DOHH2 (cell line): ENCODE data around the gene CLEC1A.

ENCODE experiments used
- H3F3A ChIP-seq: fragments of 200-600 bp; sonication (generic), shearing (Covaris generic); 2 replicates; pipeline ENCODE4 v1.6.0; 2016; ENCODE audit warnings: antibody characterized with exemption, mild to moderate bottlenecking; ENCODE audit not compliant: control insufficient read depth, insufficient read depth
- H3K27ac ChIP-seq: fragments of 200-600 bp; sonication (generic); 2 replicates; pipeline ENCODE4 v1.5.1; 2014; ENCODE audit warnings: low read depth, mild to moderate bottlenecking, low read length, moderate library complexity
- H3K27me3 ChIP-seq: fragments of 200-600 bp; sonication (generic); 2 replicates; pipeline ENCODE4 v1.6.1; 2014; ENCODE audit warnings: mild to moderate bottlenecking, low read length, mixed read lengths; ENCODE audit not compliant: control insufficient read depth
- H3K36me3 ChIP-seq: fragments of 200-600 bp; sonication (generic); 2 replicates; pipeline ENCODE4 v1.6.1; 2014; ENCODE audit warnings: mild to moderate bottlenecking, low read length, moderate library complexity, mixed read lengths; ENCODE audit not compliant: control insufficient read depth
- H3K4me1 ChIP-seq: fragments of 200-600 bp; sonication (generic); 2 replicates; pipeline ENCODE4 v1.6.1; 2014; ENCODE audit warnings: mild to moderate bottlenecking, low read length, mixed read lengths; ENCODE audit not compliant: control insufficient read depth
- H3K4me2 ChIP-seq: fragments of 200-600 bp; sonication (generic); 2 replicates; pipeline ENCODE4 v1.6.0; 2014; ENCODE audit warnings: mild to moderate bottlenecking, low read length, moderate library complexity
- H3K4me3 ChIP-seq: fragments of 200-600 bp; sonication (generic); 2 replicates; pipeline ENCODE4 v1.5.1; 2014; ENCODE audit warnings: mild to moderate bottlenecking, low read length, mixed read lengths
- H3K79me2 ChIP-seq: fragments of 200-600 bp; sonication (generic); 2 replicates; pipeline ENCODE4 v1.6.1; 2014; ENCODE audit warnings: mild to moderate bottlenecking, low read length, mixed read lengths; ENCODE audit not compliant: control insufficient read depth
- H3K9me2 ChIP-seq: fragments of 200-600 bp; sonication (generic); replicated peaks from 2 replicates; pipeline ENCODE4 v1.6.1; 2014; ENCODE audit warnings: mild to moderate bottlenecking, low read length, mixed read lengths; ENCODE audit not compliant: control insufficient read depth
- H3K9me3 ChIP-seq: fragments of 200-600 bp; sonication (generic); 2 replicates; pipeline ENCODE4 v1.6.1; 2014; ENCODE audit warnings: antibody characterized with exemption, low read length, mixed read lengths; ENCODE audit not compliant: control insufficient read depth, insufficient read depth
- H4K20me1 ChIP-seq: fragments of 200-600 bp; sonication (generic); 2 replicates; pipeline ENCODE4 v1.6.0; 2014; ENCODE audit warnings: low read depth, mild to moderate bottlenecking, antibody characterized with exemption, low read length, moderate library complexity; ENCODE audit not compliant: control insufficient read depth, insufficient read depth
- EZH2phosphoT487 ChIP-seq: fragments of 200-600 bp; sonication (generic); IDR thresholded peaks from 2 replicates; pipeline ENCODE4 v1.6.1; 2017; ENCODE audit warnings: borderline replicate concordance, mild to moderate bottlenecking, antibody characterized with exemption, low read length, moderate library complexity, mixed read lengths
- TF ChIP-seq, protein P1 (sequence below): fragments of 200-600 bp; sonication (generic); IDR thresholded peaks from one replicate; pipeline ENCODE4 v1.5.1; 2014; ENCODE audit warnings: antibody characterized with exemption, mild to moderate bottlenecking, low read depth, low read length; ENCODE audit not compliant: poor library complexity, severe bottlenecking

Gene CLEC1A

DNA sequence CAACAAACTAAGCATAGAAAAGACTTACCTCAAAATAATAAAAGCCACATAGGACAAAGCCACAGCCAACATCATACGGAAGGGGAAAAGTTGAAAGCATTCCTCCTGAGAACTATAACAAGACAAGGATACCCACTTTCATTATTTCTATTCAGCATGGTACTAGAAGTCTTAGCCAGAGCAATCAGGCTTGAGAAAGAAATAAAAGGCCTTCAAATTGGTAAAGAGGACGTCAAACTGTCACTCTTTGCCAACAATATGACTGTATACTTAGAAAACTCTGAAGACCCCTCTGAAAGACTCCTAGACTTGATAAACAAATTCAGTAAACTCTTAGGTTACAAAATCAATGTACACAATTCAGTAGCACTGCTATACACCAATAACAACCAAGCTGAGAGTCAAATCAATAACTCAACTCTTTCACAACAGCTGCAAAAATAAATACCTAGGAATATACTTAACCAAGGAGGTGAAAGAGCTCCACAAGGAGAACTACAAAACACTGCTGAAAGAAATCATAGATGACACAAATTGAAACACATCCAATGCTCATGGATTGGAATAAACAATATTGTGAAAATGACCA is 11.6 kb upstream of the CLEC1A start:
- H3K27ac ChIP-seq = no peak overlapping the region
- H3K9me2 ChIP-seq = no peaks in the 10 kb centered on the region
- H3K9me3 ChIP-seq = no peaks in the 10 kb centered on the region
- no peaks in the 10 kb centered on the region for H4K20me1 ChIP-seq
- TF ChIP-seq, protein P1, sequence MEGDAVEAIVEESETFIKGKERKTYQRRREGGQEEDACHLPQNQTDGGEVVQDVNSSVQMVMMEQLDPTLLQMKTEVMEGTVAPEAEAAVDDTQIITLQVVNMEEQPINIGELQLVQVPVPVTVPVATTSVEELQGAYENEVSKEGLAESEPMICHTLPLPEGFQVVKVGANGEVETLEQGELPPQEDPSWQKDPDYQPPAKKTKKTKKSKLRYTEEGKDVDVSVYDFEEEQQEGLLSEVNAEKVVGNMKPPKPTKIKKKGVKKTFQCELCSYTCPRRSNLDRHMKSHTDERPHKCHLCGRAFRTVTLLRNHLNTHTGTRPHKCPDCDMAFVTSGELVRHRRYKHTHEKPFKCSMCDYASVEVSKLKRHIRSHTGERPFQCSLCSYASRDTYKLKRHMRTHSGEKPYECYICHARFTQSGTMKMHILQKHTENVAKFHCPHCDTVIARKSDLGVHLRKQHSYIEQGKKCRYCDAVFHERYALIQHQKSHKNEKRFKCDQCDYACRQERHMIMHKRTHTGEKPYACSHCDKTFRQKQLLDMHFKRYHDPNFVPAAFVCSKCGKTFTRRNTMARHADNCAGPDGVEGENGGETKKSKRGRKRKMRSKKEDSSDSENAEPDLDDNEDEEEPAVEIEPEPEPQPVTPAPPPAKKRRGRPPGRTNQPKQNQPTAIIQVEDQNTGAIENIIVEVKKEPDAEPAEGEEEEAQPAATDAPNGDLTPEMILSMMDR = no peak
- TF ChIP-seq EZH2phosphoT487 = no peak
- H3F3A ChIP-seq = no peaks in the 10 kb centered on the region
- H3K79me2 ChIP-seq = no peaks in the 10 kb centered on the region
- H3K4me2 ChIP-seq = no peak overlapping the region
- H3K4me3 ChIP-seq = no peak overlapping the region
- H3K4me1 ChIP-seq = no peaks in the 10 kb centered on the region
- H3K36me3 ChIP-seq = no peaks in the 10 kb centered on the region
- no peaks in the 10 kb centered on the region for H3K27me3 ChIP-seq

DNA sequence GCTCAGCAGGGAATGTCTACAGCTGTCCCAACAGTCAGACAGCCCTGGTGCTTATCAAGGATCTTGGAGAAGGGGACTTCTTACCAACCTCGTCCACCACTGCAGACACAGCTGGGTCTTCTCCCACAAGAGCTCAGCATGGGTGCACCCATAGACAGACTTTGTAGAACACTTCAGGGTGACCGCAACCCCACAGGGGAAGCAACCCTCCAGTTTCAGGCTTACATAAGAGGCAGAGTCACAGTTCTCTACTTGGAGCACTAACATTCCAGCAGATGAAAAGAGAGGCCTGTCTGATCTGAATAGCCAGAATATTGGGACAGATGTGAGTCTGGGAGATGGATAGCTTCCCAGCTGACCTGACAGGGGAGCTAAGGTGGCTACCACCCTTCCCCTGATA is 3.5 kb upstream of the CLEC1A start:
- H3K27ac ChIP-seq = no peak overlapping the region
- H3F3A ChIP-seq = no peaks in the 10 kb centered on the region
- TF ChIP-seq, protein P1 = no peak
- no peak for TF ChIP-seq EZH2phosphoT487
- no peaks in the 10 kb centered on the region for H3K36me3 ChIP-seq
- H3K27me3 ChIP-seq = peaks cover 3% of the 10 kb centered on the region; the same call in 1 of the 2 replicates
- H3K9me2 ChIP-seq = no peaks in the 10 kb centered on the region
- H3K9me3 ChIP-seq = no peaks in the 10 kb centered on the region
- no peak overlapping the region for H3K4me2 ChIP-seq
- H3K4me3 ChIP-seq = no peak overlapping the region
- no peaks in the 10 kb centered on the region for H3K79me2 ChIP-seq
- H4K20me1 ChIP-seq = no peaks in the 10 kb centered on the region
- no peaks in the 10 kb centered on the region for H3K4me1 ChIP-seq

DNA sequence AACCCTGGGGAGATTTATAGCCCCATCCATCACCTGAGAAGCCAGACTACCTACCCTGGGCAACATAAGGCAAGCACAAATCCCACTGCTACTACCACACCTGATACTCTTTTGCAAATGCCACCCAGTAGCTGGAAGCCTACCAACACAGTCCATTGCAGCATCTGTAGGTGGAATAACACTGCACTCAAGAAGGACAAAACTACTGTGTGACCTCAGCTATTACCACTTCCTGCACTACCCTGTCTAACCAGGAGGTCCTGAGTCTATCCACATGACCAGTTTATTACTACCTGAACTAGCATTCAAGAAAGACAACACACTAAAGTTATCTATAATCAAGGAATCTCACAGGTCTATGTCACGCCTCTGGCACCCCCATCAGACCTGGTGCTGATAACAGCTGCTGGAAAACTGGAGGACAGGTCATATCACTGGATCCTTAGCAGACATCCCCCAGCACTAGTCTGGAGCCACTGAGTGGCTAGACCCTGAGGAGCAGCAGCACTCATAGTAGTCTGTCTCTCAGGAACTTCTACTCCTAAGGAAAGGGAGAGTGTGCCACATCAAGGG is 2.9 kb upstream of the CLEC1A start:
- Histone ChIP-seq H3K36me3 (no peaks in the 10 kb centered on the region), H3K4me3 (no peak overlapping the region), H3K27ac (no peak overlapping the region), H4K20me1 (no peaks in the 10 kb centered on the region), H3K4me1 (no peaks in the 10 kb centered on the region), H3K79me2 (no peaks in the 10 kb centered on the region), H3F3A (no peaks in the 10 kb centered on the region), H3K9me2 (no peaks in the 10 kb centered on the region), H3K9me3 (no peaks in the 10 kb centered on the region), H3K27me3 (peaks cover 9% of the 10 kb centered on the region), H3K4me2 (no peak overlapping the region)
- TF ChIP-seq EZH2phosphoT487 = no peak
- TF ChIP-seq, protein P1 = no peak
